Suprapubic skin (tissue), 4 donors: ENCODE data around the gene SRF. TPM values are rescaled to one million over a fixed set of nuclear protein-coding genes. Genes with fewer than 3 reads are reported as not detected.
A peak's percentile ranks its signal among the peaks of the same experiment; 100 is the strongest.

ENCODE experiments used
- DNase-seq, 2 donors: peaks; one replicate each; pipeline ENCODE4 v3.0.0-alpha.2; 2019; ENCODE audit warnings: low spot score in 2 of 2
- H3K27ac ChIP-seq: fragments of 200-600 bp; sonication (generic); one replicate; pipeline ENCODE4 v1.5.1; 2019
- H3K27me3 ChIP-seq: fragments of 200-600 bp; sonication (generic); one replicate; pipeline ENCODE4 v1.5.1; 2019
- H3K36me3 ChIP-seq: fragments of 200-600 bp; sonication (generic); one replicate; pipeline ENCODE4 v1.5.1; 2019
- H3K4me1 ChIP-seq: fragments of 200-600 bp; sonication (generic); one replicate; pipeline ENCODE4 v1.5.1; 2019
- H3K4me3 ChIP-seq: fragments of 200-600 bp; sonication (generic); one replicate; pipeline ENCODE4 v1.5.1; 2019; ENCODE audit warnings: mild to moderate bottlenecking
- H3K9me3 ChIP-seq: fragments of 200-600 bp; sonication (generic); one replicate; pipeline ENCODE4 v1.5.1; 2019
- CTCF ChIP-seq, 2 donors: fragments of 200-600 bp in 1 of 2; fragments of 450-650 bp in 1 of 2; sonication (generic) in 1 of 2; IDR thresholded peaks; one replicate each; pipeline ENCODE4 v1.5.1; 2016 to 2019; ENCODE audit warnings: antibody characterized with exemption in 2 of 2, mild to moderate bottlenecking in 1 of 2, moderate library complexity in 1 of 2
- EP300 ChIP-seq: sonication (generic); formaldehyde crosslinking; IDR thresholded peaks from one replicate; pipeline ENCODE4 v1.6.1; 2017; ENCODE audit warnings: antibody characterized with exemption
- POLR2A ChIP-seq, 2 donors: fragments of 450-650 bp; IDR thresholded peaks; one replicate each; pipeline ENCODE4 v1.6.1; 2017; ENCODE audit warnings: antibody characterized with exemption in 2 of 2, mild to moderate bottlenecking in 2 of 2, moderate library complexity in 2 of 2
- POLR2AphosphoS5 ChIP-seq, 3 donors: sonication (generic); formaldehyde crosslinking; IDR thresholded peaks; one replicate each; pipeline ENCODE4 v1.6.1; 2017; ENCODE audit warnings: antibody characterized with exemption in 3 of 3
- WGBS: methylation state at CpG from one replicate; pipeline ENCODE4 v1.1.5; 2018; 5-methylcytosine and 5-hydroxymethylcytosine counted together
- total RNA-seq, 4 donors: library from RNA; depleted of rRNA; stranded (reverse); fragments of >200 nt; gene quantifications; one replicate each; pipeline ENCODE4 v1.1.0, GENCODE V29; 2016

Gene SRF
- total RNA-seq, 4 donors from 2014 or later = 19.6 to 33.2 (median 28.9) TPM

DNA sequence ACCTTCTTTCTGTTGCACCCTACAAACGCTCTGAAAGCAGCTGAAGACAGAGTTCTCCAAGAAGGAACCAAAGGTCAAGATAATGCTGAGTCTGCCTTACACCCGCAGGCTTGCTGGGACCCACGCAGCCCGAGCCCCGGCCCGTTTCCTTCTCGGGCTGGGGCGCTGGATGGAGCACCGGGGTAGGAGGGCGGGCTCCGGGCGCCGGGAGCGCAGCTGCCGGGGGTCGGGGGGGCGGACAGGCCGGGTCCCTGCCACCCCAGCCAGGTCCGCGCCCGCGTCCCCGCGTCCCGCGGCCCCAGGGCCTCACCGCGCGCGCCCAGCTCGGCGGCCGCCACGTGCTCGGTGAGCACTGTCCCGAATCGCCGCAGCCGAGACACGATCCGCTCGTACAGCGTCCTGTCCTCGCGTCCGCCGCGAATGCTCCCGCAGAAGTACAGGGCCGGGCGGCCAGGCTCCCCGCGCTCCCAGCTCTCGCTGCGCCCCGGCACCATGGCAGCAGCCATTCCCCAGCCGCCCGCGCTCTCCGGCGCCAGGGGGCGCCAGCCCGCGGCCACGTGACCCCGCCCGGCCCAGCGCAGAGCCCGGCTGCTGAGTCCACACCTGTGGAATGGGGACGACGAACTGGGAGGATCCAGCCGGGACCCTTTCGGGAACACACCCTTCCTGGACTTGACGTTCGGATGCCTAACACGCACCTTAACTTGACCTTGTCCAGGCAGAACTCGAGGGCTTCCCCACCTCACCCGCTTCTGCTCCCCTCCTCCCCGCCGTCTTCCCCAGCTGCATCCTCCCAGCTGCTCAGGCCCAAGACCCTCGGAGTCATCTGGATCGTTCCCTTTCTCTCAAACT lies 58.1 kb downstream of the SRF start, which contains the start of gene DNPH1:
Gene DNPH1, minus strand, starts transcription at position 531 of the 852 bp plus-strand sequence. Its CDS starts 25 bp downstream, at position 506.
- peak within 1 kb of the TSS; percentile 80 for H3K4me3 ChIP-seq
- WGBS = 11% methylated on average over 15 of the region's 82 CpGs
- peaks cover 25% of the 10 kb centered on the region for H3K4me1 ChIP-seq
- H3K27ac ChIP-seq = peak within 1 kb of the TSS; percentile 43
- H3K36me3 ChIP-seq = no peaks in the 10 kb centered on the region
- no peaks in the 10 kb centered on the region for H3K9me3 ChIP-seq
- TF ChIP-seq POLR2A (IDR thresholded peaks at IDR 0.05) = no peak
- peak; percentile 65 to 93 for TF ChIP-seq CTCF (IDR thresholded peaks at IDR 0.05)
- no peaks in the 10 kb centered on the region for H3K27me3 ChIP-seq
- peak; percentile 79 to 82 for DNase-seq

DNA sequence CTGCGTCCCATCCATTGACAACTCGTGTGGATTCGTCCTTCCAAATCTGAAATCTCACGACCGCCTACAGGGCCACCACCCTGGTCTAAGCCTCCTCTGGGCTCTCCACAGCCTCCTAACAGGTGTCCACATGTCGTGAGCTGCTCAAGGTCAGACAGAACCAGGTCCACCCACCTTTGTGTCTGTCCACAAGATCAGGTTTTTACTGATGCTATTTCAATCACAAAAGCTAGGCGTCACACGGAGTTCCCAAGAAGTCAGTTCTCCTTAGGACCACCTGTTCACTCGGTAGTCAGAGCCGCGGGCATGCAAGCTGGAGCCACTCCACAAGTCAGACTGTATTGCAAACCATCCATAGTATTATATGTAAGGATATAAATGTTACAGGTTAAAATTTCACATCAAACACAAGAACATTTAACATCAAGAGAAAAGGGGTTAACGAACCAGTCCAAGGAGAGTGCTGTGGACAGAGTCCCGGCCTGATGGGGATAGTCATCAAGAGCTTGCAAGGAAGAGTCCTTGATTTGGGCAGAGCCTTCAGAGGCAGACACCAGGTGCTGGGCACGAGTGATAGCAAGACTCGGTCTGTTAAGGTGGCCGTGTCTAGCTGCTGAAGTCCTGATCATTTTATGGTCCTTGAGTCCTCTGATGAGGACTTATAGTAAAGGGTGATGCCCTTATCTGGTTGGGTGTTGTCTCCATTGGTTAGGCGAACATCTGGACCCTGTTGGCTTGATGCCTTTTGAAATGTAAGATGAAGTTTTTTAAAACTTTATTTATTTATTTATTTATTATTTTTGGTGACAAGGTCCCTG lies 58.9 kb downstream of the SRF start:
- 73% methylated on average over 17 of the region's 17 CpGs for WGBS
- DNase-seq = peak in 1 of 2 donors; percentile 64
- H3K4me3 ChIP-seq = peak overlapping the region; percentile 80
- no peaks in the 10 kb centered on the region for H3K36me3 ChIP-seq
- H3K27ac ChIP-seq = no peak overlapping the region
- TF ChIP-seq POLR2AphosphoS5 (IDR thresholded peaks at IDR 0.05) (no peak), CTCF (IDR thresholded peaks at IDR 0.05) (no peak), EP300 (no peak), POLR2A (IDR thresholded peaks at IDR 0.05) (no peak)
- H3K27me3 ChIP-seq = no peaks in the 10 kb centered on the region
- peaks cover 19% of the 10 kb centered on the region for H3K4me1 ChIP-seq
- no peaks in the 10 kb centered on the region for H3K9me3 ChIP-seq

DNA sequence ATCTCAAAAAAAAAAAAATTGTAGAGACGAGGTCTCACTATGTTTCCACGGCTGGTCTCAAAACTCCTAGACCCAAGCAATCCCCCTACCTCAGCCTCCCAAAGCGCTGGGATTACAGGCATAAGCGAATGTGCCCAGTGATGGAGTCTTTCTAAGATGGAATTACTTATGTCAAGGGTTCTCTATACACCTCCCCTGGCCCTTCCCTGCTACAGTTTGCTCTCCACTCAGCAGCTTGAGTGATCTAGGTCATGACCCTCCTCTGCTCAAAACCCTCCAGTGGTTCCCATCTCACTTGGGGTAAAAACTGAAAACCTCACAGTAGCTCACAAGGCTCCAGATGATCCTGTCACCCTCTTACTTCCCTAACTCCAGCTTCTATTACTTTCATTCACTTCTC lies 60.0 kb downstream of the SRF start:
- no peaks in the 10 kb centered on the region for H3K27me3 ChIP-seq
- no peak for TF ChIP-seq POLR2A (IDR thresholded peaks at IDR 0.05)
- no peak for TF ChIP-seq CTCF (IDR thresholded peaks at IDR 0.05)
- no peak for TF ChIP-seq POLR2AphosphoS5 (IDR thresholded peaks at IDR 0.05)
- TF ChIP-seq EP300 = no peak
- no peaks in the 10 kb centered on the region for H3K9me3 ChIP-seq
- peaks cover 19% of the 10 kb centered on the region for H3K4me1 ChIP-seq
- H3K36me3 ChIP-seq = no peaks in the 10 kb centered on the region
- no peak overlapping the region for H3K27ac ChIP-seq
- no peak overlapping the region for H3K4me3 ChIP-seq
- no peak for DNase-seq
- 92% methylated on average over 4 of the region's 4 CpGs for WGBS

Other genes starting within 250 kb of the SRF start
- 10 to 100 TPM; 19.0 to 26.4 (median 23.2) TPM for gene CNPY3, start 241.8 kb upstream of the SRF start, total RNA-seq
- 1 to 10 TPM in 1 of 4 donors, under 1 TPM in 1, not detected in 2; 0.79 to 3.7 TPM for gene GNMT, start 210.5 kb upstream of the SRF start, total RNA-seq
- 10 to 100 TPM; 18.6 to 48.0 (median 22.8) TPM for gene PEX6, start 192.1 kb upstream of the SRF start, total RNA-seq
- 10 to 100 TPM; 35.1 to 51.9 (median 41.6) TPM for gene PPP2R5D, start 186.7 kb upstream of the SRF start, total RNA-seq
- gene MEA1, start 157.3 kb upstream of the SRF start, total RNA-seq = 10 to 100 TPM; 41.2 to 65.8 (median 61.5) TPM
- gene KLHDC3, start 157.0 kb upstream of the SRF start, total RNA-seq = 10 to 100 TPM; 49.3 to 86.1 (median 63.1) TPM
- gene RRP36, start 149.6 kb upstream of the SRF start, total RNA-seq = 10 to 100 TPM; 30.8 to 66.6 (median 53.6) TPM
- 10 to 100 TPM; 12.3 to 22.2 (median 15.5) TPM for gene CUL7, start 117.4 kb upstream of the SRF start, total RNA-seq
- gene MRPL2, start 111.8 kb upstream of the SRF start, total RNA-seq = 10 to 100 TPM; 21.2 to 38.1 (median 25.9) TPM
- gene KLC4, start 111.6 kb upstream of the SRF start, total RNA-seq = 10 to 100 TPM; 15.0 to 45.9 (median 24.4) TPM
- gene PTK7, start 95.0 kb upstream of the SRF start, total RNA-seq = 10 to 100 TPM; 50.4 to 71.3 (median 66.3) TPM
- 100 to 1,000 TPM in 2 of 4 donors, 10 to 100 TPM in 2; 51.8 to 130 (median 92.4) TPM for gene CUL9, start 10.9 kb downstream of the SRF start, total RNA-seq
- 10 to 100 TPM; 21.9 to 88.4 (median 74.4) TPM for gene DNPH1, start 58.2 kb downstream of the SRF start, total RNA-seq
- gene TTBK1, start 72.2 kb downstream of the SRF start, total RNA-seq = not detected
- gene SLC22A7, start 127.0 kb downstream of the SRF start, total RNA-seq = not detected
- 1 to 10 TPM in 3 of 4 donors, not detected in 1; 2.2 to 3.4 (median 2.6) TPM for gene CRIP3, start 137.6 kb downstream of the SRF start, total RNA-seq
- 10 to 100 TPM; 20.9 to 35.5 (median 24.8) TPM for gene ZNF318, start 198.4 kb downstream of the SRF start, total RNA-seq